Neural cell (in vitro differentiated cells): Measurements from ENCODE around the gene C7orf25.

Experiments
- EP300 ChIP-seq: fragments of 450-650 bp; conservative IDR thresholded peaks from 2 replicates; pipeline ENCODE4 v1.6.1; 2014; ENCODE audit warnings: antibody characterized with exemption, mild to moderate bottlenecking, moderate library complexity; ENCODE audit not compliant: poor library complexity, severe bottlenecking
- EZH2 ChIP-seq: fragments of 200-600, 300-800 bp; shearing (Covaris generic), sonication (generic); IDR thresholded peaks from 2 replicates; pipeline ENCODE4 v1.6.1; 2014; ENCODE audit warnings: antibody characterized with exemption, low read length, borderline replicate concordance, mild to moderate bottlenecking; ENCODE audit not compliant: insufficient read depth, poor library complexity, severe bottlenecking
- MXI1 ChIP-seq: fragments of 450-650 bp; conservative IDR thresholded peaks from 2 replicates; pipeline ENCODE4 v1.6.1; 2014; ENCODE audit warnings: antibody characterized with exemption, mild to moderate bottlenecking; ENCODE audit not compliant: poor library complexity, severe bottlenecking
- POLR2AphosphoS5 ChIP-seq: IDR thresholded peaks from 2 replicates; pipeline ENCODE4 v1.6.1; 2012
- RAD21 ChIP-seq: fragments of 450-650 bp; conservative IDR thresholded peaks from 2 replicates; pipeline ENCODE4 v1.6.1; 2014; ENCODE audit warnings: antibody characterized with exemption, mild to moderate bottlenecking, moderate library complexity
- TF ChIP-seq, protein P1 (sequence below): fragments of 450-650 bp; IDR thresholded peaks from 2 replicates; pipeline ENCODE4 v1.5.1; 2014; ENCODE audit warnings: antibody characterized with exemption, mild to moderate bottlenecking, moderate library complexity; ENCODE audit not compliant: poor library complexity, severe bottlenecking
- TF ChIP-seq, protein P2 (sequence below): IDR thresholded peaks from 2 replicates; pipeline ENCODE4 v1.6.1; 2012; ENCODE audit warnings: borderline replicate concordance

DNA sequence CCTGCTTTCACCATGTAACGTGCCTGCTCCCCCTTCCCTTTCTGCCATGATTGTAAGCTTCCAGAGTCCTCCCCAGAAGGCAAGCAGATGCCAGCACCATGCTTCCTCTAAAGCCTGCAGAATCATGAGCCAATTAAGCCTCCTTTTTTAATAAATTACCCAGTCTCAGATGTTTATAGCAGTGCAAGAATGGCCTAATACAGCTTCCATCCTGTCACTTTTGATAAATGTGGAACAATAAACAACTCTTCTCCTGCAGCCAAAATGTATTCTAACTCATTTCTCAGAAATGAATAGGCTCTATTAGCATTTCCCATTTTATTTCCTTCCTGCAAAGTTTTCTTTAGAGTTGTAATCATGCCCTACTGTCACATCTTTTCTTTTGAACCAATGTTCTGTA, 43.4 kb downstream of the C7orf25 start:
- TF ChIP-seq, protein P1, sequence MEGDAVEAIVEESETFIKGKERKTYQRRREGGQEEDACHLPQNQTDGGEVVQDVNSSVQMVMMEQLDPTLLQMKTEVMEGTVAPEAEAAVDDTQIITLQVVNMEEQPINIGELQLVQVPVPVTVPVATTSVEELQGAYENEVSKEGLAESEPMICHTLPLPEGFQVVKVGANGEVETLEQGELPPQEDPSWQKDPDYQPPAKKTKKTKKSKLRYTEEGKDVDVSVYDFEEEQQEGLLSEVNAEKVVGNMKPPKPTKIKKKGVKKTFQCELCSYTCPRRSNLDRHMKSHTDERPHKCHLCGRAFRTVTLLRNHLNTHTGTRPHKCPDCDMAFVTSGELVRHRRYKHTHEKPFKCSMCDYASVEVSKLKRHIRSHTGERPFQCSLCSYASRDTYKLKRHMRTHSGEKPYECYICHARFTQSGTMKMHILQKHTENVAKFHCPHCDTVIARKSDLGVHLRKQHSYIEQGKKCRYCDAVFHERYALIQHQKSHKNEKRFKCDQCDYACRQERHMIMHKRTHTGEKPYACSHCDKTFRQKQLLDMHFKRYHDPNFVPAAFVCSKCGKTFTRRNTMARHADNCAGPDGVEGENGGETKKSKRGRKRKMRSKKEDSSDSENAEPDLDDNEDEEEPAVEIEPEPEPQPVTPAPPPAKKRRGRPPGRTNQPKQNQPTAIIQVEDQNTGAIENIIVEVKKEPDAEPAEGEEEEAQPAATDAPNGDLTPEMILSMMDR, result no peak
- TF ChIP-seq, protein P2, sequence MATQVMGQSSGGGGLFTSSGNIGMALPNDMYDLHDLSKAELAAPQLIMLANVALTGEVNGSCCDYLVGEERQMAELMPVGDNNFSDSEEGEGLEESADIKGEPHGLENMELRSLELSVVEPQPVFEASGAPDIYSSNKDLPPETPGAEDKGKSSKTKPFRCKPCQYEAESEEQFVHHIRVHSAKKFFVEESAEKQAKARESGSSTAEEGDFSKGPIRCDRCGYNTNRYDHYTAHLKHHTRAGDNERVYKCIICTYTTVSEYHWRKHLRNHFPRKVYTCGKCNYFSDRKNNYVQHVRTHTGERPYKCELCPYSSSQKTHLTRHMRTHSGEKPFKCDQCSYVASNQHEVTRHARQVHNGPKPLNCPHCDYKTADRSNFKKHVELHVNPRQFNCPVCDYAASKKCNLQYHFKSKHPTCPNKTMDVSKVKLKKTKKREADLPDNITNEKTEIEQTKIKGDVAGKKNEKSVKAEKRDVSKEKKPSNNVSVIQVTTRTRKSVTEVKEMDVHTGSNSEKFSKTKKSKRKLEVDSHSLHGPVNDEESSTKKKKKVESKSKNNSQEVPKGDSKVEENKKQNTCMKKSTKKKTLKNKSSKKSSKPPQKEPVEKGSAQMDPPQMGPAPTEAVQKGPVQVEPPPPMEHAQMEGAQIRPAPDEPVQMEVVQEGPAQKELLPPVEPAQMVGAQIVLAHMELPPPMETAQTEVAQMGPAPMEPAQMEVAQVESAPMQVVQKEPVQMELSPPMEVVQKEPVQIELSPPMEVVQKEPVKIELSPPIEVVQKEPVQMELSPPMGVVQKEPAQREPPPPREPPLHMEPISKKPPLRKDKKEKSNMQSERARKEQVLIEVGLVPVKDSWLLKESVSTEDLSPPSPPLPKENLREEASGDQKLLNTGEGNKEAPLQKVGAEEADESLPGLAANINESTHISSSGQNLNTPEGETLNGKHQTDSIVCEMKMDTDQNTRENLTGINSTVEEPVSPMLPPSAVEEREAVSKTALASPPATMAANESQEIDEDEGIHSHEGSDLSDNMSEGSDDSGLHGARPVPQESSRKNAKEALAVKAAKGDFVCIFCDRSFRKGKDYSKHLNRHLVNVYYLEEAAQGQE, result no peak
- no peak for TF ChIP-seq EZH2
- TF ChIP-seq EP300, result no peak
- no peak for TF ChIP-seq POLR2AphosphoS5
- TF ChIP-seq MXI1, result no peak
- TF ChIP-seq RAD21, result no peak
